HCT116 (cell line): Measurements from ENCODE around the gene ZNF746. TPM values are rescaled to one million over a fixed set of nuclear protein-coding genes. Genes with fewer than 3 reads are reported as not detected.

Experiments used
- ATAC-seq: fragments of 200-7000 bp; cut with Tn5 transposase; 2 replicates; pipeline ENCODE4 v1.9.1; 2020; ENCODE audit warnings: mild to moderate bottlenecking, moderate library complexity
- BruUV-seq: library from RNA; stranded (reverse); fragments of 400-500 nt; replicated peaks from 2 replicates; lab custom pipeline; 2021; lab: Mats Ljungman, UMichigan
- CTCF ChIA-PET: fragments of 300-600 bp; sonication (Branson Sonifier 250); formaldehyde crosslinking; loops from one replicate; lab custom pipeline; 2021; ENCODE audit warnings: antibody characterized with exemption; lab: Charles Lee
- POLR2A ChIA-PET: fragments of 300-600, 350-600 bp; sonication (Branson Sonifier 250); formaldehyde crosslinking; loops from one replicate; lab custom pipeline; 2021; ENCODE audit warnings: antibody characterized with exemption; lab: Charles Lee
- RAD21 ChIA-PET, 2 experiments: fragments of 300-600 bp; sonication (Branson Sonifier 250); formaldehyde crosslinking; loops; one replicate each; lab custom pipeline; 2023; ENCODE audit warnings: low total read pairs in 2 of 2; ENCODE audit not compliant: uncharacterized antibody in 2 of 2, unreplicated experiment in 2 of 2, low non-redundant PET in 1 of 2; lab: Charles Lee
- DNase-seq: peaks from one replicate; pipeline ENCODE4 v3.0.0-alpha.2; 2010; ENCODE audit warnings: low read depth, low spot score
- H2AFZ ChIP-seq: fragments of 200-600 bp; shearing (Covaris generic), sonication (generic); 2 replicates; pipeline ENCODE4 v1.6.1; 2017; ENCODE audit warnings: low read depth, mixed run types, mixed read lengths, antibody characterized with exemption, low read length; ENCODE audit not compliant: poor library complexity, severe bottlenecking
- H3K27ac ChIP-seq: 2 replicates; pipeline ENCODE4 v1.5.1; 2012; ENCODE audit warnings: low read depth, low read length
- H3K27me3 ChIP-seq: fragments of 200-600 bp; sonication (generic); 2 replicates; pipeline ENCODE4 v1.6.1; 2016; ENCODE audit warnings: mixed run types, low read length, mixed read lengths; ENCODE audit not compliant: insufficient read depth
- H3K36me3 ChIP-seq, 2 experiments: fragments of 200-500 bp in 1 of 2; fragments of 200-600 bp in 1 of 2; sonication (Bioruptor generic) in 1 of 2; sonication (generic) in 1 of 2; 2 replicates each; pipeline versions ENCODE4 v1.5.1 to v1.6.1; 2014 to 2016; ENCODE audit warnings: low read length in 2 of 2, inconsistent platforms in 1 of 2, mixed read lengths in 1 of 2, mixed run types in 1 of 2; ENCODE audit not compliant: insufficient read depth in 2 of 2, control insufficient read depth in 1 of 2
- H3K4me1 ChIP-seq, 2 experiments: fragments of 200-600 bp in 1 of 2; sonication (generic) in 1 of 2; 2 replicates each; pipeline versions ENCODE4 v1.5.1 to v1.6.1; 2012 to 2017; ENCODE audit warnings: low read length in 2 of 2, inconsistent platforms in 1 of 2, mild to moderate bottlenecking in 1 of 2, mixed read lengths in 1 of 2, mixed run types in 1 of 2, moderate library complexity in 1 of 2; ENCODE audit not compliant: insufficient read depth in 2 of 2, control insufficient read depth in 1 of 2
- H3K4me2 ChIP-seq: fragments of 200-600 bp; sonication (generic); 2 replicates; pipeline ENCODE4 v1.6.1; 2017; ENCODE audit warnings: mixed run types, low read length, mixed read lengths
- H3K4me3 ChIP-seq, 2 experiments: fragments of 200-600 bp in 1 of 2; sonication (generic) in 1 of 2; replicated peaks in 1 of 2; 2 replicates each; pipeline ENCODE4 v1.5.1; 2011 to 2016; ENCODE audit warnings: low read length in 2 of 2, control low read depth in 1 of 2, low read depth in 1 of 2, mild to moderate bottlenecking in 1 of 2, mixed read lengths in 1 of 2, mixed run types in 1 of 2
- H3K79me2 ChIP-seq: fragments of 200-600 bp; sonication (generic); 2 replicates; pipeline ENCODE4 v1.6.1; 2017; ENCODE audit warnings: mild to moderate bottlenecking, mixed run types, low read length, moderate library complexity, mixed read lengths; ENCODE audit not compliant: insufficient read depth
- H3K9ac ChIP-seq: fragments of 200-600 bp; sonication (generic); 2 replicates; pipeline ENCODE4 v1.6.1; 2016; ENCODE audit warnings: low read length, mixed read lengths
- H3K9me2 ChIP-seq: fragments of 200-600 bp; sonication (generic), shearing (Covaris generic); 2 replicates; pipeline ENCODE4 v1.6.1; 2017; ENCODE audit warnings: mixed run types, mild to moderate bottlenecking, moderate library complexity; ENCODE audit not compliant: insufficient read depth
- H3K9me3 ChIP-seq, 2 experiments: fragments of 200-500 bp in 1 of 2; fragments of 200-600 bp in 1 of 2; sonication (Bioruptor generic) in 1 of 2; sonication (generic) in 1 of 2; 2 replicates each; pipeline ENCODE4 v1.6.1; 2014 to 2017; ENCODE audit warnings: low read length in 2 of 2, mixed read lengths in 2 of 2, inconsistent platforms in 1 of 2, low read depth in 1 of 2, mild to moderate bottlenecking in 1 of 2, mixed run types in 1 of 2, moderate library complexity in 1 of 2; ENCODE audit not compliant: control insufficient read depth in 1 of 2, insufficient read depth in 1 of 2
- H4K20me1 ChIP-seq: fragments of 200-600 bp; sonication (generic), shearing (Covaris generic); 2 replicates; pipeline ENCODE4 v1.6.1; 2017; ENCODE audit warnings: mixed run types, mild to moderate bottlenecking, moderate library complexity; ENCODE audit not compliant: insufficient read depth
- ATF3 ChIP-seq: IDR thresholded peaks from 2 replicates; pipeline ENCODE4 v1.6.1; 2012
- CBX3 ChIP-seq: IDR thresholded peaks from 2 replicates; pipeline ENCODE4 v1.6.1; 2012; ENCODE audit warnings: low read depth
- CEBPB ChIP-seq: IDR thresholded peaks from 2 replicates; pipeline ENCODE4 v1.6.1; 2012; ENCODE audit warnings: low read depth
- EZH2 ChIP-seq: fragments of 200-600 bp; sonication (generic); IDR thresholded peaks from 2 replicates; pipeline ENCODE4 v1.6.1; 2017; ENCODE audit warnings: antibody characterized with exemption, mixed run types
- EZH2phosphoT487 ChIP-seq: fragments of 200-600 bp; IDR thresholded peaks from 2 replicates; pipeline ENCODE4 v1.6.1; 2018; ENCODE audit warnings: antibody characterized with exemption, borderline replicate concordance
- MAX ChIP-seq: IDR thresholded peaks from 2 replicates; pipeline ENCODE4 v1.6.1; 2012
- POLR2AphosphoS5 ChIP-seq: IDR thresholded peaks from 2 replicates; pipeline ENCODE4 v1.6.1; 2011; ENCODE audit warnings: mild to moderate bottlenecking, low read depth, low read length, moderate library complexity
- RAD21 ChIP-seq: IDR thresholded peaks from 2 replicates; pipeline ENCODE4 v1.6.1; 2012; ENCODE audit warnings: low read depth, mild to moderate bottlenecking
- SIN3A ChIP-seq: IDR thresholded peaks from 2 replicates; pipeline ENCODE4 v1.6.1; 2012; ENCODE audit warnings: low read depth
- TCF7L2 ChIP-seq: IDR thresholded peaks from 2 replicates; pipeline ENCODE4 v1.7.0; 2011; ENCODE audit warnings: borderline replicate concordance, inconsistent platforms; ENCODE audit not compliant: insufficient read depth, insufficient read length; ENCODE audit errors: extremely low read depth
- YY1 ChIP-seq: IDR thresholded peaks from 2 replicates; pipeline ENCODE4 v1.6.1; 2011; ENCODE audit warnings: low read length, low read depth, moderate library complexity, mild to moderate bottlenecking; ENCODE audit not compliant: insufficient replicate concordance; ENCODE audit errors: extremely low read depth
- ZBTB33 ChIP-seq: IDR thresholded peaks from 2 replicates; pipeline ENCODE4 v1.6.1; 2011; ENCODE audit warnings: mild to moderate bottlenecking, low read length, moderate library complexity; ENCODE audit not compliant: insufficient replicate concordance; ENCODE audit errors: extremely low read depth
- intact Hi-C: fragments of 100-400 bp; cut with micrococcal nuclease; formaldehyde crosslinking; loops from 2 replicates; pipeline ENCODE4 v1.10.0; 2022
- total RNA-seq: library from RNA; stranded (reverse); gene quantifications from one replicate; pipeline ENCODE4 v1.2.1, GENCODE V29; 2021; ENCODE audit not compliant: unreplicated experiment

Gene ZNF746
- total RNA-seq, 1 experiment from 2014 or later: 18.7 TPM

GRCh38 chr7:149449897-149450296, 47.7 kb downstream of the ZNF746 start:
- no peak overlapping the region for H3K27ac ChIP-seq
- H3K79me2 ChIP-seq: no peaks in the 10 kb centered on the region
- no peaks in the 10 kb centered on the region for H3K9me2 ChIP-seq
- H3K4me2 ChIP-seq: no peak overlapping the region
- intact Hi-C loops: no loop called here
- H3K27me3 ChIP-seq: no peaks in the 10 kb centered on the region
- no peaks in the 10 kb centered on the region for H3K9me3 ChIP-seq
- POLR2A ChIA-PET: no interaction called here
- no peak for ATAC-seq
- no peak for DNase-seq
- CTCF ChIA-PET: no interaction called here
- peaks cover 25 to 36% of the 10 kb centered on the region in 2 experiments for H3K36me3 ChIP-seq
- H2AFZ ChIP-seq: no peak overlapping the region
- no peak overlapping the region for H3K4me3 ChIP-seq
- RAD21 ChIA-PET: no interaction called here
- no TSS peak for BruUV-seq
- H3K9ac ChIP-seq: no peak overlapping the region
- no peaks in the 10 kb centered on the region for H3K4me1 ChIP-seq
- TF ChIP-seq EZH2 (no peak), EZH2phosphoT487 (no peak), MAX (no peak), TCF7L2 (no peak), RAD21 (no peak), CEBPB (no peak), CBX3 (no peak), SIN3A (no peak), ZBTB33 (no peak), YY1 (no peak), POLR2AphosphoS5 (no peak), ATF3 (no peak)
- H4K20me1 ChIP-seq: no peaks in the 10 kb centered on the region
